Heart left ventricle (tissue), 16 donors: ENCODE data around the gene PARD6A. TPM values are rescaled to one million over a fixed set of nuclear protein-coding genes. Genes with fewer than 3 reads are reported as not detected.

Experiments used
- ATAC-seq, 4 donors: fragments of 200-7000 bp; cut with Tn5 transposase; one replicate each; pipeline ENCODE4 v1.9.1; 2020 to 2022; ENCODE audit warnings: moderate library complexity in 4 of 4, mild to moderate bottlenecking in 3 of 4, moderate number of reproducible peaks in 1 of 4
- DNase-seq, 5 donors: peaks; one replicate each; pipeline ENCODE4 v3.0.0-alpha.2; 2020
- H3K27ac ChIP-seq, 12 donors: fragments of 200-600 bp; sonication (generic) in 4 of 12; one replicate each; pipeline versions ENCODE4 v1.5.0 to v1.8.0; 2016 to 2022; ENCODE audit warnings: mild to moderate bottlenecking in 2 of 12
- H3K27me3 ChIP-seq, 9 donors: fragments of 200-600 bp; sonication (generic) in 2 of 9; one replicate each; pipeline versions ENCODE4 v1.5.1 to v1.8.0; 2016 to 2022; ENCODE audit warnings: mild to moderate bottlenecking in 3 of 9
- H3K36me3 ChIP-seq, 9 donors: fragments of 200-600 bp; sonication (generic) in 2 of 9; one replicate each; pipeline versions ENCODE4 v1.5.0 to v1.8.0; 2018 to 2022; ENCODE audit warnings: mild to moderate bottlenecking in 2 of 9
- H3K4me1 ChIP-seq, 12 donors: fragments of 200-600 bp; sonication (generic) in 4 of 12; one replicate each; pipeline versions ENCODE4 v1.5.0 to v1.8.0; 2016 to 2022; ENCODE audit warnings: mild to moderate bottlenecking in 3 of 12
- H3K4me3 ChIP-seq, 12 donors: fragments of 200-600 bp; sonication (generic) in 4 of 12; one replicate each; pipeline versions ENCODE4 v1.5.0 to v1.8.0; 2017 to 2022; ENCODE audit warnings: mild to moderate bottlenecking in 9 of 12, moderate library complexity in 4 of 12
- H3K9me3 ChIP-seq, 12 donors: fragments of 200-600 bp; sonication (generic) in 4 of 12; one replicate each; pipeline versions ENCODE4 v1.5.0 to v1.8.0; 2016 to 2022; ENCODE audit warnings: mild to moderate bottlenecking in 1 of 12
- POLR2A ChIP-seq, 2 donors: fragments of 450-650 bp; IDR thresholded peaks; one replicate each; pipeline ENCODE4 v1.6.1; 2017; ENCODE audit warnings: antibody characterized with exemption in 2 of 2, mild to moderate bottlenecking in 2 of 2, moderate library complexity in 2 of 2
- WGBS, 4 donors: extraction: QIAGEN DNeasy Blood & Tissue Kit in 2 of 4; methylation state at CpG; one replicate each; pipeline versions ENCODE4 v1.1.5 to v1.1.7; 2013 to 2018; 5-methylcytosine and 5-hydroxymethylcytosine counted together
- intact Hi-C, 10 donors: fragments of 100-400 bp; cut with DNase I; formaldehyde crosslinking; loops; one replicate each; pipeline versions ENCODE4 v1.11.1 to v1.14.2; 2022
- polyA plus RNA-seq, 2 donors: library from polyadenylated mRNA; stranded (reverse); fragments of 200-250 nt; gene quantifications; one replicate each; pipeline ENCODE4 v1.2.3, GENCODE V29; 2013
- total RNA-seq, 9 donors: library from RNA; depleted of rRNA in 2 of 9; stranded (reverse); fragments of >200 nt in 2 of 9; fragmentation: NEBNext Ultra II Directional in 3 of 9; extraction: Animal tissue kit (Norgen Biotek cat#: 25700) in 3 of 9; gene quantifications; one replicate each; pipeline versions ENCODE4 v1.1.0 to v1.2.4, GENCODE V29; 2016 to 2023
- TF ChIP-seq, protein P1 (sequence below), 12 donors: fragments of 200-600 bp; sonication (generic) in 4 of 12; IDR thresholded peaks; one replicate each; pipeline versions ENCODE4 v1.5.0 to v1.8.0; 2018 to 2022; ENCODE audit warnings: antibody characterized with exemption in 12 of 12, mild to moderate bottlenecking in 5 of 12
- donor health status: ischemic (EF 13 %, LVEDD 7.1; RV severe dilation, severe dysfunction).
- donor health status: healthy with polysubstance abuse.
- donor health status: DM: no; HTN: yes; CAD: no.
- donor health status: DM: no; HTN: no; CAD: no.
- donor health status: ischemic (EF 25% LVEDD 6.9; RV normal size, moderate dysfunction).
- donor health status: ischemic (EF 25% LVEDD 5.7; RV mildly dilated, moderate dysfunction).
- donor health status: healthy.
- donor health status: DM: yes; HTN: yes; CAD: no.
- donor health status: ischemic (EF 35%, LVEDD 5.7; RV mildly dilated, moderate dysfunction).
- donor health status: nonischemic (EF 11% LVEDD 7.7; RV severe dilation, severe dysfunction).
- donor health status: DM: yes; HTN: yes; CAD: no.
- donor health status: PGD.
- donor health status: ischemic (EF 29% LVEDD 5.4; RV normal size, mild dysfunction).
- donor health status: nonischemic (EF 23%, LVEDD 6.1; RV moderate dilation, normal function).

PARD6A gene
- total and polyA plus RNA-seq, 11 donors: 1.7 to 7.0 (median 2.9) TPM

DNA sequence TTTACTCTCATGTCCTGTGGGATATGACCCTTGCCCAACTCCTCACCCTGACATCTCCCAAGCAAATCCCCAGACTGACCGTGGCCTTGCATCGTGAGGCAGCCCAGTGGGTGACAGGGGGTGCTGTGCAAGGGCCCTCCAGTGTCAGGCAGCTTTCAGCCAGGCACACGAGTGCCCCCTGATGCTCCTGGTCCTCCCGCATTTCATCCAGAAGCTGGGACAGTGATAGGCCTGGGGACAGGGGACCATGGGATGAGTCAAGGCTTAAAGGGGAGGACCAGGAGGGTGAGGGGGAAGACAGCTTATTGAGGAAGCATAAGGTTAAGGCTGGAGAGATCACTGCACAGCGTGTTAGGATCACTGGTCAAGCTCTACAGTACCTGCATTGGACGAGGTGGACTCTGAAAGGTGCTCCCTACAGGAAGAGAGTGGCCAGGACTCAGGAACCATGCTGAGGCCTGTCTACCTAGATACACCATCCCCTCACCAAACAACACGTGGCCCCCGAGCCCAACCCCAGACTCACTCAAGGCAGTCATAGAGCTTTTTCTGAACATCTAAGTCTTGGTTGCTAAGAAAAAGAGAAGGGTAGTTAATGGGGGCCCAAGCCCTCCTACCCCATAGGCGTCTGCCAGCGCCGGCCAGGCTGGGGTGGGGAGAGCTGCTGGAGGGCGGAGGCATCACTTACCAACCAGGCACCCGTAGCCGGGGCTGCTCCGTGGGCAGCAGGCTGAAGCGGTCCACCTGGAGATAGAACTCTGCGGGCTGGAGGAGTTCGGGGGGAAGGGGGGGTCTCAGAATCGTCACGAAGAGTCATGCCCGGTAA is 1.7 kb upstream of the PARD6A start:
- H3K27ac ChIP-seq: peak overlapping the region in 2 of 12 donors; percentile 89 to 94

DNA sequence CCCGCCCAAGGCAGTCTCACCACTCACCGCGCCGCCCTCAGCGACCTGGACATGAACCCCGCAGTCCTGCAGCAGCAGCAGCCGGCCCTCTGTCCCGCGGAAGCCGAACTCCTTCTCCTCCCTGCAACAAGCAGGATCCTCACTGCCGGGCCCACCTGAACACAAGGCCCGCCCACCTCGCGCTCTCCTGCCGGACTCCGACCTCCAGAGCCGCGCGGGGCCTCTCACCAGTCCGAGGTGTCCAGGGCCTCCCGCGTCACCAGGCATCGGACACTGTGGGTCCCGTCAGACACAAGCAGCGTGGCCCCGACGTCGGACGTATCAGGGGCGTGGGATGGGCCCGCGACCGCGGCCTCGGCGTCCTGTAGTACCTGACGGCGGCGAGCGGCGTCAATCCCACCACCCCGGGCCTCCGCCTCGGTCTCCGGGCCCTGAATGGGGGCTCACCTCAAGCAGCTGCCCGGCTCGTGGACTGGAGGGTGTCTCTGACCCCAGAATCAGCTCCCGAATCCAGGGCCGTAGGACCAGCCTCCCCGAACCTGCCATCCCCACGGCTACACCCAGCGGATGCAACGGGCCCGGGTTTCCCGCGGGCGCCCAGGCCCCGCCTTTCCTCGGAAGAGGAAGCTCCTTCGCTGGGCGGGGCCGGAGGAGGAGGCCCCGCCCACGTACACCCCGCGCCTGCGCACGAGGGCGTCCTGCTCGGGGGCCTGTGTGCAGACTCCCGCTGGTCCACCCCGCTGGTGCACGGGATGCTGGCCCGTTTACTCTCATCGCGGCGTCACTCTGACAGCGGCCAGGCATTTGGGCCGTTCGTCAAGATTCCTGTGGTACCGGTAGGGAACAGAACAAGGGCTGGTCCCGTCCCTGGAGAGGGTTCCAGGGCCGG is 841 bp upstream of the PARD6A start, which contains the start of gene ACD:
ACD (minus strand) TSS at position 586 of the 889 bp plus-strand sequence; CDS start at position 546, 40 bp downstream.
- 0 to 2% (median 1%) methylated on average over 18 to 83 of the region's 83 CpGs for WGBS, 4 donors
- ATAC-seq: peak; percentile 90 to 95 (median 92)
- H3K27ac ChIP-seq: peak within 1 kb of the TSS; percentile 80 to 97 (median 93)
- no peaks in the 10 kb centered on the region for H3K9me3 ChIP-seq
- TF ChIP-seq, protein P1, sequence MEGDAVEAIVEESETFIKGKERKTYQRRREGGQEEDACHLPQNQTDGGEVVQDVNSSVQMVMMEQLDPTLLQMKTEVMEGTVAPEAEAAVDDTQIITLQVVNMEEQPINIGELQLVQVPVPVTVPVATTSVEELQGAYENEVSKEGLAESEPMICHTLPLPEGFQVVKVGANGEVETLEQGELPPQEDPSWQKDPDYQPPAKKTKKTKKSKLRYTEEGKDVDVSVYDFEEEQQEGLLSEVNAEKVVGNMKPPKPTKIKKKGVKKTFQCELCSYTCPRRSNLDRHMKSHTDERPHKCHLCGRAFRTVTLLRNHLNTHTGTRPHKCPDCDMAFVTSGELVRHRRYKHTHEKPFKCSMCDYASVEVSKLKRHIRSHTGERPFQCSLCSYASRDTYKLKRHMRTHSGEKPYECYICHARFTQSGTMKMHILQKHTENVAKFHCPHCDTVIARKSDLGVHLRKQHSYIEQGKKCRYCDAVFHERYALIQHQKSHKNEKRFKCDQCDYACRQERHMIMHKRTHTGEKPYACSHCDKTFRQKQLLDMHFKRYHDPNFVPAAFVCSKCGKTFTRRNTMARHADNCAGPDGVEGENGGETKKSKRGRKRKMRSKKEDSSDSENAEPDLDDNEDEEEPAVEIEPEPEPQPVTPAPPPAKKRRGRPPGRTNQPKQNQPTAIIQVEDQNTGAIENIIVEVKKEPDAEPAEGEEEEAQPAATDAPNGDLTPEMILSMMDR (IDR thresholded peaks at IDR 0.05): no peak
- TF ChIP-seq POLR2A (IDR thresholded peaks at IDR 0.05): peak in 1 of 2 donors; percentile 86
- peaks cover 0 to 23% (median 0%) of the 10 kb centered on the region in 9 donors for H3K36me3 ChIP-seq
- intact Hi-C loops: loop anchor here in 3 of 10 donors (1.0 to 10.0 kb wide), 3 partner anchors 97 to 175 kb away; partner anchors contain the start of gene CTCF (in 2 of the 3)
- peaks cover 0 to 10% (median 2%) of the 10 kb centered on the region in 9 donors for H3K27me3 ChIP-seq
- DNase-seq: peak; percentile 91 to 95 (median 92)
- peaks cover 0 to 22% (median 18%) of the 10 kb centered on the region in 12 donors for H3K4me1 ChIP-seq
- peak within 1 kb of the TSS; percentile 73 to 97 (median 82) for H3K4me3 ChIP-seq

More for the DNA sequence above, 1.7 kb upstream of the PARD6A start:
- no peak for ATAC-seq
- H3K4me1 ChIP-seq: peaks cover 0 to 22% (median 18%) of the 10 kb centered on the region in 12 donors
- intact Hi-C loops: no loop called here
- peak overlapping the region; percentile 73 to 97 (median 82) for H3K4me3 ChIP-seq
- TF ChIP-seq, protein P1 (IDR thresholded peaks at IDR 0.05): no peak
- TF ChIP-seq POLR2A (IDR thresholded peaks at IDR 0.05): no peak
- H3K36me3 ChIP-seq: peaks cover 0 to 23% (median 0%) of the 10 kb centered on the region in 9 donors
- DNase-seq: no peak
- no peaks in the 10 kb centered on the region for H3K9me3 ChIP-seq
- H3K27me3 ChIP-seq: peaks cover 6 to 18% (median 11%) of the 10 kb centered on the region in 9 donors
- WGBS, 4 donors: 30 to 42% (median 38%) methylated on average over 15 to 21 of the region's 21 CpGs

DNA sequence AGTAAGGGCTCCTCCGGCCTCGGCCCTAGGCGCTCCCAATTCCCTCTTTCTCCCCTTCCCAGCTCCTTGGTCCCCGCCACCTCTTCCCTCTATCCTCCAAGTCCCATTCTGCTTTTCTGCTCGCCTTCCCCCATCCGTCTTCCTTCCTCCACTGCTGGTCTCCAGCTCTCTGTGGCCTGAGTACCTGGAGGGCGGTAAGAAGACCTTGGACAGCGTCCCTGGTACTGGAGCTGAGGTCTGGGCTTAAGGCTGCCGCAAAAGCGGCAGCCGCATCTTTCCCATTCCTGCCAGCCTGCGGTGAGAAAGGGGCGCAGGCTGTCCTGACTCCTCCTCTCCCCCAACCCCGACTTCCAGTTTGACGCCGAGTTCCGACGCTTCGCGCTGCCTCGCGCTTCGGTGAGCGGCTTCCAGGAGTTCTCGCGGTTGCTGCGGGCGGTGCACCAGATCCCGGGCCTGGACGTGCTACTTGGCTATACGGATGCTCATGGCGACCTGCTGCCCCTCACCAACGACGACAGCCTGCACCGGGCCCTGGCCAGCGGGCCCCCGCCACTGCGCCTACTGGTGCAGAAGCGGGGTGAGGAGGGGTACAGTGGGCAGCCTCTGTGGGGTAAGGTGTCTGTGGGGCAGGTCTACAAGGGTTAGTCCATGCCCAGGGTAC is 471 bp downstream of the PARD6A start:
- Histone ChIP-seq H3K4me1 (peaks cover 4 to 32% (median 25%) of the 10 kb centered on the region in 12 donors), H3K9me3 (no peaks in the 10 kb centered on the region), H3K36me3 (peaks cover 0 to 23% (median 0%) of the 10 kb centered on the region in 9 donors), H3K27me3 (no peaks in the 10 kb centered on the region), H3K27ac (peak overlapping the region in 11 of 12 donors; percentile 50 to 97 (median 84)), H3K4me3 (peak overlapping the region in 11 of 12 donors; percentile 73 to 97 (median 84))
- intact Hi-C loops: loop anchor here in 2 of 10 donors (2.0 to 10.0 kb wide), 2 partner anchors 98 to 174 kb away; partner anchors contain the start of gene CTCF (in 1 of the 2)
- no peak for TF ChIP-seq POLR2A (IDR thresholded peaks at IDR 0.05)
- TF ChIP-seq, protein P1 (IDR thresholded peaks at IDR 0.05): no peak
- 12 to 19% (median 15%) methylated on average over 31 to 39 of the region's 39 CpGs for WGBS, 4 donors
- peak in 2 of 5 donors; percentile 27 to 34 for DNase-seq
- no peak for ATAC-seq
